ENCODE measurements around the gene UBE2G1. TPM values are rescaled to one million over a fixed set of nuclear protein-coding genes. Genes with fewer than 3 reads are reported as not detected.
"Not testable (repeated sequence)": the region's sequence is repeated elsewhere in the genome, so short reads cannot be mapped to it uniquely, and the experiment has no call there.

UBE2G1 gene
- total and polyA plus RNA-seq, 2 donors (not counting 1 experiment from before 2014, with no cell fraction given): 27.1 to 76.0 TPM

DNA sequence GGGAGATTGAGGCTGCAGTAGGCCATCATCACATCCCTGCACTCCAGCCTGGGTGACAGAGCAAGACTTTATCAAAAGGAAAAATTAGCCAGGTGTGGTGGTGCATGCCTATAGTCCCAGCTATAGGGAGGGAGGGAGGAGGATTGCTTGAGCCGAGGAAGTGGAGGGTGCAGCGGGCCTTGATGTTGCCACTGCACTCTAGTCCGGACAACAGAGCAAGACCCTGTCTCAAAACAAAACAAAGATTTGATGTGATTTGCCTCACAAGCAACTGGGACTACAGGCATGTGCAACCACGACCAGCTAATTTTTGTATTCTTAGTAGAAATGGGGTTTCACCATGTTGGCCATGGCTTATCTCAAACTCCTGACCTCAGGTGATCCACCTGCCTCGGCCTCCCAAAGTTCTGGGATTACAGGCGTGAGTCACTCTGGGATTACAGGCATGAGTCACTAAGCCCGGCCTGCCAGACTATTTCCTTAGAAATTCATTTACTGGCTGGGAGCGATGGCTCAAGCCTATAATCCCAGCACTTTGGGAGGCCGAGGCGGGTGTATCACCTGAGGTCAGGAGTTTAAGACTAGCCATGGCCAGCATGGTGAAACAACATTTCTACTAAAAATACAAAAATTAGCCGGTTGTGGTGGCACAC, 11.5 kb downstream of the UBE2G1 start:
- Mint-ChIP-seq H3K4me1 (peaks cover 57% of the 10 kb centered on the region), H3K4me3 (no peak overlapping the region), H3K27me3 (no peaks in the 10 kb centered on the region), H3K27ac (peak overlapping the region; percentile 41), H3K9me3 (ENCODE audit: insufficient read depth) (no peaks in the 10 kb centered on the region)
- peaks cover 27 to 46% of the 10 kb centered on the region in 2 donors for H3K4me1 ChIP-seq (ENCODE audit: control insufficient read depth in 2 of 2, insufficient read depth in 2 of 2, low read length in 2 of 2)
- intact Hi-C loops (cut with micrococcal nuclease): loop anchor here (5.0 kb wide), 1 partner anchor 33 kb away; no protein-coding TSS in a partner anchor
- ChIA-PET CTCF (interaction anchor here (0.7 to 1.1 kb wide), 3 partner anchors 15 to 58 kb away, joined by 3 to 6 read pairs (median 3); no protein-coding TSS in a partner anchor), POLR2A (interaction anchor here (0.7 to 1.2 kb wide), 2 partner anchors 13 to 22 kb away, joined by 3 to 7 read pairs; no protein-coding TSS in a partner anchor)
- no peak for ATAC-seq (ENCODE audit: low read depth)
- H3K79me2 ChIP-seq (ENCODE audit: control insufficient read depth, insufficient read depth, low read length): peaks cover 100% of the 10 kb centered on the region
- no peak overlapping the region for H2AFZ ChIP-seq (ENCODE audit: insufficient read depth, low read depth, low read length, poor library complexity, severe bottlenecking)
- no peak for TF ChIP-seq EZH2 (IDR thresholded peaks at IDR 0.05; ENCODE audit: borderline replicate concordance, insufficient read depth, low read depth, low read length, poor library complexity, severe bottlenecking)
- TF ChIP-seq, protein P1, sequence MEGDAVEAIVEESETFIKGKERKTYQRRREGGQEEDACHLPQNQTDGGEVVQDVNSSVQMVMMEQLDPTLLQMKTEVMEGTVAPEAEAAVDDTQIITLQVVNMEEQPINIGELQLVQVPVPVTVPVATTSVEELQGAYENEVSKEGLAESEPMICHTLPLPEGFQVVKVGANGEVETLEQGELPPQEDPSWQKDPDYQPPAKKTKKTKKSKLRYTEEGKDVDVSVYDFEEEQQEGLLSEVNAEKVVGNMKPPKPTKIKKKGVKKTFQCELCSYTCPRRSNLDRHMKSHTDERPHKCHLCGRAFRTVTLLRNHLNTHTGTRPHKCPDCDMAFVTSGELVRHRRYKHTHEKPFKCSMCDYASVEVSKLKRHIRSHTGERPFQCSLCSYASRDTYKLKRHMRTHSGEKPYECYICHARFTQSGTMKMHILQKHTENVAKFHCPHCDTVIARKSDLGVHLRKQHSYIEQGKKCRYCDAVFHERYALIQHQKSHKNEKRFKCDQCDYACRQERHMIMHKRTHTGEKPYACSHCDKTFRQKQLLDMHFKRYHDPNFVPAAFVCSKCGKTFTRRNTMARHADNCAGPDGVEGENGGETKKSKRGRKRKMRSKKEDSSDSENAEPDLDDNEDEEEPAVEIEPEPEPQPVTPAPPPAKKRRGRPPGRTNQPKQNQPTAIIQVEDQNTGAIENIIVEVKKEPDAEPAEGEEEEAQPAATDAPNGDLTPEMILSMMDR (IDR thresholded peaks at IDR 0.05): no peak
- no peak overlapping the region for H3K9ac ChIP-seq (ENCODE audit: low read length)
- 89% methylated on average over 9 of the region's 11 CpGs for WGBS (ENCODE audit: insufficient coverage)
- peaks cover 81% of the 10 kb centered on the region for H4K20me1 ChIP-seq (ENCODE audit: control insufficient read depth, insufficient read depth, low read length, poor library complexity, severe bottlenecking)
- no peak for DNase-seq
- H3K27me3 ChIP-seq (replicated peaks in 1 of 4; ENCODE audit: control extremely low read depth in 1 of 4, control insufficient read depth in 3 of 4, insufficient read depth in 4 of 4, low read length in 3 of 4): no peaks in the 10 kb centered on the region
- no peaks in the 10 kb centered on the region for H3K9me3 ChIP-seq (ENCODE audit: control extremely low read depth in 1 of 3, control insufficient read depth in 2 of 3, insufficient read depth in 1 of 3, low read length in 2 of 3)
- no peak overlapping the region for H3K4me2 ChIP-seq (replicated peaks; ENCODE audit: low read depth, low read length, poor library complexity, severe bottlenecking)
- H3K27ac ChIP-seq (ENCODE audit: low read length in 2 of 2): no peak overlapping the region
- no peak overlapping the region for H3K4me3 ChIP-seq (ENCODE audit: control extremely low read depth in 1 of 5, extremely low read depth in 1 of 5, insufficient read depth in 1 of 5, low read depth in 2 of 5, low read length in 4 of 5)
- H3K36me3 ChIP-seq (replicated peaks in 1 of 2; ENCODE audit: control extremely low read depth in 1 of 2, control insufficient read depth in 1 of 2, extremely low read depth in 1 of 2, insufficient read depth in 2 of 2, low read length in 1 of 2): no peaks in the 10 kb centered on the region

DNA sequence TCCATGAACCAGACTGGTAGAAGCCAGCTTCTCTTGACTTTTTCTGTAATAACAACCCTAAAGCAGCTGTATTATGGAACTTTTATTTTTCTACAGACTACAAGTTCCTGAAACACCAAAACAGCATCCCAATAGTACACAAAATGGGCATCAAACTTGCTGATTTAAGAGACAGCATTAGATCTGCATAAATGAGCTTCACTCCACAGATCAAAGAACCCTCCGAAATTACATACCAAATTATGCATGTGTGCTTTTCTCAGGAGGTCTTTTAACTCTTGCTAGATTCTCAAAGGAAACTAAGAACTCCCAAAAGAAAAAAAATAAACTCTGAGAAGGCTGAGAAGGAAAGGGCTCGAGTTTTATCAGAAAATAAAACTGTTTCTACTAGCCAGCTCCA, 12.3 kb downstream of the UBE2G1 start:
- ATAC-seq (ENCODE audit: low read depth) (no peak), DNase-seq (no peak)
- intact Hi-C loops (cut with micrococcal nuclease): no loop called here
- no peak for TF ChIP-seq EZH2 (IDR thresholded peaks at IDR 0.05; ENCODE audit: borderline replicate concordance, insufficient read depth, low read depth, low read length, poor library complexity, severe bottlenecking)
- TF ChIP-seq, protein P1 (IDR thresholded peaks at IDR 0.05): no peak
- Histone ChIP-seq H4K20me1 (ENCODE audit: control insufficient read depth, insufficient read depth, low read length, poor library complexity, severe bottlenecking) (peaks cover 82% of the 10 kb centered on the region), H3K79me2 (ENCODE audit: control insufficient read depth, insufficient read depth, low read length) (peaks cover 100% of the 10 kb centered on the region), H3K36me3 (replicated peaks in 1 of 2; ENCODE audit: control extremely low read depth in 1 of 2, control insufficient read depth in 1 of 2, extremely low read depth in 1 of 2, insufficient read depth in 2 of 2, low read length in 1 of 2) (no peaks in the 10 kb centered on the region), H3K9me3 (ENCODE audit: control extremely low read depth in 1 of 3, control insufficient read depth in 2 of 3, insufficient read depth in 1 of 3, low read length in 2 of 3) (peaks cover 0 to 5% (median 0%) of the 10 kb centered on the region in 3 donors), H2AFZ (ENCODE audit: insufficient read depth, low read depth, low read length, poor library complexity, severe bottlenecking) (no peak overlapping the region), H3K27ac (ENCODE audit: low read length in 2 of 2) (no peak overlapping the region), H3K4me3 (ENCODE audit: control extremely low read depth in 1 of 5, extremely low read depth in 1 of 5, insufficient read depth in 1 of 5, low read depth in 2 of 5, low read length in 4 of 5) (no peak overlapping the region), H3K4me2 (replicated peaks; ENCODE audit: low read depth, low read length, poor library complexity, severe bottlenecking) (no peak overlapping the region), H3K27me3 (replicated peaks in 1 of 4; ENCODE audit: control extremely low read depth in 1 of 4, control insufficient read depth in 3 of 4, insufficient read depth in 4 of 4, low read length in 3 of 4) (no peaks in the 10 kb centered on the region), H3K9ac (ENCODE audit: low read length) (no peak overlapping the region), H3K4me1 (ENCODE audit: control insufficient read depth in 2 of 2, insufficient read depth in 2 of 2, low read length in 2 of 2) (peaks cover 19 to 45% of the 10 kb centered on the region in 2 donors)
- CTCF ChIA-PET: interaction anchor here (0.7 to 1.1 kb wide), 4 partner anchors 35 to 59 kb away, joined by 3 read pairs; no protein-coding TSS in a partner anchor
- H3K27ac Mint-ChIP-seq: peak overlapping the region; percentile 2
- H3K9me3 Mint-ChIP-seq (ENCODE audit: insufficient read depth): no peaks in the 10 kb centered on the region
- H3K4me1 Mint-ChIP-seq: peaks cover 56% of the 10 kb centered on the region
- 0% methylated on average over 1 of the region's 2 CpGs for WGBS (ENCODE audit: insufficient coverage)
- no peak overlapping the region for H3K4me3 Mint-ChIP-seq
- no peaks in the 10 kb centered on the region for H3K27me3 Mint-ChIP-seq
- POLR2A ChIA-PET: interaction anchor here (0.6 to 1.2 kb wide), 2 partner anchors 14 to 53 kb away, joined by 3 read pairs; no protein-coding TSS in a partner anchor

DNA sequence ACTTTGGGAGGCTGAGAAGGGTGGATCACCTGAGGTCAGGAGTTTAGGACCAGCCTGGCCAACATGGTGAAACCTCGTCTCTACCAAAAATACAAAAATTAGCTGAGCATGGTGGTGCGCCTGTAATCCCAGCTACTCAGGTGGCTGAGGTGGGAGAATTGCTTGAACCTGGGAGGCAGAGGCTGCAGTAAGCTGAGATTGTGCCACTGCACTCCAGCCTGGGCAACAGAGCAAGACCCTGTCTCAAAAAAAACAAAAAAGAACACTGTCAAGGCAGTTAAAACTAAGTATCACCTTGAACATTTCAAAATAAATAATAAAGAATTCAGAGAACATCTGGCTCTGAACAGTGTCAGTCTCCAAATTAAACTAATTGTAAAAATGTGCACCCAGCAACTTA, 16.3 kb downstream of the UBE2G1 start:
- Histone ChIP-seq H3K4me1 (ENCODE audit: control insufficient read depth in 2 of 2, insufficient read depth in 2 of 2, low read length in 2 of 2) (peaks cover 14 to 26% of the 10 kb centered on the region in 2 donors), H3K79me2 (ENCODE audit: control insufficient read depth, insufficient read depth, low read length) (peaks cover 100% of the 10 kb centered on the region), H4K20me1 (ENCODE audit: control insufficient read depth, insufficient read depth, low read length, poor library complexity, severe bottlenecking) (peaks cover 73% of the 10 kb centered on the region)
- ATAC-seq (ENCODE audit: low read depth); H2AFZ ChIP-seq (ENCODE audit: insufficient read depth, low read depth, low read length, poor library complexity, severe bottlenecking); H3K9ac ChIP-seq (ENCODE audit: low read length); intact Hi-C loops (cut with micrococcal nuclease); H3K9me3 Mint-ChIP-seq (ENCODE audit: insufficient read depth); H3K27me3 ChIP-seq (replicated peaks in 1 of 4; ENCODE audit: control extremely low read depth in 1 of 4, control insufficient read depth in 3 of 4, insufficient read depth in 4 of 4, low read length in 3 of 4); H3K9me3 ChIP-seq (ENCODE audit: control extremely low read depth in 1 of 3, control insufficient read depth in 2 of 3, insufficient read depth in 1 of 3, low read length in 2 of 3); H3K36me3 ChIP-seq (replicated peaks in 1 of 2; ENCODE audit: control extremely low read depth in 1 of 2, control insufficient read depth in 1 of 2, extremely low read depth in 1 of 2, insufficient read depth in 2 of 2, low read length in 1 of 2); H3K27me3 Mint-ChIP-seq; H3K4me3 Mint-ChIP-seq; DNase-seq; POLR2A ChIA-PET; H3K27ac ChIP-seq (ENCODE audit: low read length in 2 of 2); H3K4me2 ChIP-seq (replicated peaks; ENCODE audit: low read depth, low read length, poor library complexity, severe bottlenecking); H3K4me3 ChIP-seq (ENCODE audit: control extremely low read depth in 1 of 5, extremely low read depth in 1 of 5, insufficient read depth in 1 of 5, low read depth in 2 of 5, low read length in 4 of 5); H3K27ac Mint-ChIP-seq: not testable (repeated sequence)
- CTCF ChIA-PET: interaction anchor here (1.4 kb wide), 1 partner anchor 150 kb away, joined by 3 read pairs; no protein-coding TSS in a partner anchor
- no CpG with 5 or more reads among the region's 2 CpGs for WGBS (ENCODE audit: insufficient coverage)
- peaks cover 51% of the 10 kb centered on the region for H3K4me1 Mint-ChIP-seq
